K562 (cell line): ENCODE measurements around the gene DNASE1L1. TPM values are rescaled to one million over a fixed set of nuclear protein-coding genes. Genes with fewer than 3 reads are reported as not detected.

Source experiments
- ATF2 ChIP-seq: sonication (generic); formaldehyde crosslinking; IDR thresholded peaks from 2 replicates; pipeline ENCODE4 v1.8.1; 2022; ENCODE audit warnings: missing genetic modification reagents
- CHD4 ChIP-seq: fragments of 200-600 bp; sonication (generic); IDR thresholded peaks from 3 replicates; pipeline ENCODE4 v1.6.1; 2012; ENCODE audit warnings: low read depth, mild to moderate bottlenecking, mixed read lengths, low read length, inconsistent platforms; ENCODE audit not compliant: insufficient read depth, insufficient replicate concordance, poor library complexity, severe bottlenecking
- CTCFL ChIP-seq: IDR thresholded peaks from 2 replicates; pipeline ENCODE4 v1.6.1; 2011; ENCODE audit warnings: borderline replicate concordance, low read depth, mild to moderate bottlenecking, moderate library complexity, low read length; ENCODE audit not compliant: insufficient read depth, poor library complexity, severe bottlenecking
- HMG20B ChIP-seq: fragments of 250-450 bp; sonication (Bioruptor Pico); IDR thresholded peaks from 2 replicates; pipeline ENCODE4 v1.5.0; 2021; ENCODE audit warnings: mild to moderate bottlenecking
- RNF2 ChIP-seq: sonication (generic); IDR thresholded peaks from 2 replicates; pipeline ENCODE4 v1.6.1; 2016
- SAFB2 ChIP-seq: fragments of 200-400 bp; formaldehyde crosslinking; IDR thresholded peaks from 2 replicates; pipeline ENCODE4 v1.6.1; 2018; ENCODE audit warnings: borderline replicate concordance, low read length, low read depth, moderate library complexity; ENCODE audit not compliant: severe bottlenecking
- SP1 ChIP-seq: sonication (generic); formaldehyde crosslinking; IDR thresholded peaks from 2 replicates; pipeline ENCODE4 v1.8.1; 2022; ENCODE audit warnings: mild to moderate bottlenecking, missing genetic modification reagents
- TRIM25 ChIP-seq: fragments of 450-650 bp; IDR thresholded peaks from 2 replicates; pipeline ENCODE4 v1.7.0; 2016; ENCODE audit warnings: borderline replicate concordance
- UBTF ChIP-seq, 2 experiments: IDR thresholded peaks; 2 replicates each; pipeline ENCODE4 v1.6.1; 2012; ENCODE audit warnings: improper control_type of control experiment in 2 of 2, low read depth in 2 of 2, low read length in 2 of 2, borderline replicate concordance in 1 of 2
- ZNF184 ChIP-seq: sonication (generic); formaldehyde crosslinking; IDR thresholded peaks from 2 replicates; pipeline ENCODE4 v1.5.0; 2020; ENCODE audit warnings: missing genetic modification reagents
- ZNF239 ChIP-seq: fragments of 250-450 bp; sonication (Bioruptor Pico); IDR thresholded peaks from 2 replicates; pipeline ENCODE4 v1.4.0; 2020; ENCODE audit warnings: mild to moderate bottlenecking
- ZNF280A ChIP-seq: fragments of 450-650 bp; IDR thresholded peaks from 2 replicates; pipeline ENCODE4 v1.6.1; 2018; ENCODE audit warnings: mild to moderate bottlenecking, low read depth; ENCODE audit not compliant: partially characterized antibody
- ZNF431 ChIP-seq: sonication (generic); formaldehyde crosslinking; IDR thresholded peaks from 2 replicates; pipeline ENCODE4 v1.8.0; 2022; ENCODE audit warnings: mild to moderate bottlenecking, missing genetic modification reagents
- ZNF644 ChIP-seq: fragments of 200-800 bp; sonication (Bioruptor generic); IDR thresholded peaks from 2 replicates; pipeline ENCODE4 v1.6.1; 2016; ENCODE audit warnings: low read depth, missing genetic modification characterization, missing compliant biosample characterization
- polyA plus RNA-seq, 8 experiments: library from polyadenylated mRNA; depleted of rRNA in 4 of 8; stranded (reverse) in 5 of 8; unstranded in 3 of 8; fragments of >200 nt; fragmentation: Nextera tagmentation in 2 of 8; fragmentation: Illumina TruSeq in 1 of 8; extraction: Ambion mirVana in 2 of 8; extraction: Trizol in 1 of 8; gene quantifications; 2 replicates each; pipeline versions ENCODE4 v1.2.1 to v1.2.3, GENCODE V29; 2011 to 2014; ENCODE audit warnings: inconsistent platforms in 1 of 8, missing spikeins in 1 of 8
- total RNA-seq, 7 experiments: library from RNA; depleted of rRNA in 6 of 7; stranded (reverse); fragments of >200 nt in 6 of 7; fragmentation: Illumina TruSeq in 2 of 7; extraction: Trizol in 2 of 7; gene quantifications; 2 replicates each; pipeline versions ENCODE4 v1.2.1 to v1.2.3, GENCODE V29; 2011 to 2021; ENCODE audit warnings: low replicate concordance in 1 of 7

DNASE1L1 gene
- total and polyA plus RNA-seq, 9 of the 15 experiments (the other 6 are each of a cell fraction or from before 2014, with no cell fraction given) = 0.73 to 12.6 (median 7.9) TPM

GRCh38 chrX:154378799-154379568, 30.1 kb downstream of the DNASE1L1 start, which contains the start of gene EMD (continued):
- no peak for TF ChIP-seq ZNF431 (CRISPR knock-in tag)
- no peak for TF ChIP-seq TRIM25
- no peak for TF ChIP-seq ZNF280A
- no peak for TF ChIP-seq ATF2 (CRISPR knock-in tag)
- TF ChIP-seq UBTF (IDR thresholded peaks at IDR 0.05; ENCODE audit: borderline replicate concordance in 1 of 2, low read depth in 2 of 2, low read length in 2 of 2) = 0 out of 4 replicates have a peak, but pooled peaks of 1 of the 2 experiments have one; percentile 42
- no peak for TF ChIP-seq SAFB2
- no peak for TF ChIP-seq ZNF239
- peak; percentile 92 for TF ChIP-seq SP1
- TF ChIP-seq ZNF644 (tag) = no peak
- TF ChIP-seq CTCFL = no peak
- TF ChIP-seq HMG20B = no peak
- TF ChIP-seq CHD4 = no peak
- peak; percentile 44; the same call in 1 of the 2 replicates for TF ChIP-seq RNF2
- TF ChIP-seq ZNF184 (CRISPR knock-in tag) = no peak
